HG03354 (cell line): Measurements from ENCODE around the gene WASF1.
A peak's percentile ranks its signal among the peaks of the same experiment; 100 is the strongest.
"Not testable (repeated sequence)": the region's sequence is repeated elsewhere in the genome, so short reads cannot be mapped to it uniquely, and the experiment has no call there.

Experiments
- ATAC-seq: cut with Tn5 transposase; IDR thresholded peaks from one replicate; pipeline ENCODE4 v1.9.1; 2021; ENCODE audit warnings: mild to moderate bottlenecking; ENCODE audit not compliant: unreplicated experiment, poor library complexity, severe bottlenecking

WASF1 gene

GRCh38 chr6:110178626-110179405 lies 654 bp downstream of the WASF1 start:
- ATAC-seq, result peak; percentile 22

GRCh38 chr6:110173506-110174132 lies 5.9 kb downstream of the WASF1 start:
- ATAC-seq, result no peak

- ATAC-seq, result no peak
Measured at GRCh38 chr6:110170081-110170480, 9.4 kb downstream of the WASF1 start.

- no peak for ATAC-seq
Measured at GRCh38 chr6:110158479-110158878, 21.0 kb downstream of the WASF1 start.

- ATAC-seq, result no peak
Measured at GRCh38 chr6:110147870-110148269, 31.6 kb downstream of the WASF1 start.

GRCh38 chr6:110140650-110141049 lies 38.8 kb downstream of the WASF1 start:
- no peak for ATAC-seq

GRCh38 chr6:110139052-110139451 lies 40.4 kb downstream of the WASF1 start:
- ATAC-seq, result no peak

GRCh38 chr6:110137924-110138887 lies 41.3 kb downstream of the WASF1 start:
- no peak for ATAC-seq

GRCh38 chr6:110130362-110130761 lies 49.1 kb downstream of the WASF1 start:
- ATAC-seq, result no peak

GRCh38 chr6:110128418-110128817 lies 51.1 kb downstream of the WASF1 start:
- ATAC-seq, result no peak

GRCh38 chr6:110125361-110125760 lies 54.1 kb downstream of the WASF1 start:
- ATAC-seq, result no peak

GRCh38 chr6:110121655-110122054 lies 57.8 kb downstream of the WASF1 start:
- not testable (repeated sequence) for ATAC-seq

- no peak for ATAC-seq
Measured at GRCh38 chr6:110116258-110116657, 63.2 kb downstream of the WASF1 start.

- no peak for ATAC-seq
Measured at GRCh38 chr6:110114004-110114403, 65.5 kb downstream of the WASF1 start.

- no peak for ATAC-seq
Measured at GRCh38 chr6:110105296-110105695, 74.2 kb downstream of the WASF1 start.

GRCh38 chr6:110103260-110103659 lies 76.2 kb downstream of the WASF1 start:
- no peak for ATAC-seq

GRCh38 chr6:110102411-110102810 lies 77.1 kb downstream of the WASF1 start:
- no peak for ATAC-seq

- ATAC-seq, result no peak
Measured at GRCh38 chr6:110101885-110102284, 77.6 kb downstream of the WASF1 start.

- no peak for ATAC-seq
Measured at GRCh38 chr6:110098511-110099116, 80.9 kb downstream of the WASF1 start.

GRCh38 chr6:110097443-110097842 lies 82.0 kb downstream of the WASF1 start:
- ATAC-seq, result no peak
